ENCODE data around the gene GRK2.

GRK2 gene

GRCh38 chr11:67292671-67293070, 26.4 kb downstream of the GRK2 start:
- TF ChIP-seq CTCF (IDR thresholded peaks at IDR 0.05; ENCODE audit: extremely low read depth, insufficient read depth, missing control alignments), result no peak
- in situ Hi-C loops (cut with MboI; ENCODE audit: low pct_unique_long_range_greater_than_20kb, low sequenced_read_pairs, unreplicated experiment), result no loop called here
- no peak for DNase-seq (ENCODE audit: low spot score)

- TF ChIP-seq CTCF (IDR thresholded peaks at IDR 0.05; ENCODE audit: extremely low read depth, insufficient read depth, missing control alignments), result no peak
- DNase-seq (ENCODE audit: low spot score), result no peak
- in situ Hi-C loops (cut with MboI; ENCODE audit: low pct_unique_long_range_greater_than_20kb, low sequenced_read_pairs, unreplicated experiment), result no loop called here
Measured at GRCh38 chr11:67293090-67293489, 26.8 kb downstream of the GRK2 start.

- in situ Hi-C loops (cut with MboI; ENCODE audit: low pct_unique_long_range_greater_than_20kb, low sequenced_read_pairs, unreplicated experiment), result no loop called here
- DNase-seq (ENCODE audit: low spot score), result no peak
- TF ChIP-seq CTCF (IDR thresholded peaks at IDR 0.05; ENCODE audit: extremely low read depth, insufficient read depth, missing control alignments), result no peak
Measured at GRCh38 chr11:67295846-67296245, 29.6 kb downstream of the GRK2 start.

- in situ Hi-C loops (cut with MboI; ENCODE audit: low pct_unique_long_range_greater_than_20kb, low sequenced_read_pairs, unreplicated experiment), result no loop called here
- DNase-seq (ENCODE audit: low spot score), result no peak
- no peak for TF ChIP-seq CTCF (IDR thresholded peaks at IDR 0.05; ENCODE audit: extremely low read depth, insufficient read depth, missing control alignments)
Measured at GRCh38 chr11:67298786-67299185, 32.5 kb downstream of the GRK2 start.

- in situ Hi-C loops (cut with MboI; ENCODE audit: low pct_unique_long_range_greater_than_20kb, low sequenced_read_pairs, unreplicated experiment), result no loop called here
- TF ChIP-seq CTCF (IDR thresholded peaks at IDR 0.05; ENCODE audit: extremely low read depth, insufficient read depth, missing control alignments), result no peak
- DNase-seq (ENCODE audit: low spot score), result no peak
Measured at GRCh38 chr11:67299471-67300191, 33.4 kb downstream of the GRK2 start.

- TF ChIP-seq CTCF (IDR thresholded peaks at IDR 0.05; ENCODE audit: extremely low read depth, insufficient read depth, missing control alignments), result no peak
- in situ Hi-C loops (cut with MboI; ENCODE audit: low pct_unique_long_range_greater_than_20kb, low sequenced_read_pairs, unreplicated experiment), result no loop called here
- no peak for DNase-seq (ENCODE audit: low spot score)
Measured at GRCh38 chr11:67300256-67300755, 34.0 kb downstream of the GRK2 start.

All from GM13977 (cell line).